Measurements from ENCODE around the gene SLC20A1.

The SLC20A1 gene

DNA sequence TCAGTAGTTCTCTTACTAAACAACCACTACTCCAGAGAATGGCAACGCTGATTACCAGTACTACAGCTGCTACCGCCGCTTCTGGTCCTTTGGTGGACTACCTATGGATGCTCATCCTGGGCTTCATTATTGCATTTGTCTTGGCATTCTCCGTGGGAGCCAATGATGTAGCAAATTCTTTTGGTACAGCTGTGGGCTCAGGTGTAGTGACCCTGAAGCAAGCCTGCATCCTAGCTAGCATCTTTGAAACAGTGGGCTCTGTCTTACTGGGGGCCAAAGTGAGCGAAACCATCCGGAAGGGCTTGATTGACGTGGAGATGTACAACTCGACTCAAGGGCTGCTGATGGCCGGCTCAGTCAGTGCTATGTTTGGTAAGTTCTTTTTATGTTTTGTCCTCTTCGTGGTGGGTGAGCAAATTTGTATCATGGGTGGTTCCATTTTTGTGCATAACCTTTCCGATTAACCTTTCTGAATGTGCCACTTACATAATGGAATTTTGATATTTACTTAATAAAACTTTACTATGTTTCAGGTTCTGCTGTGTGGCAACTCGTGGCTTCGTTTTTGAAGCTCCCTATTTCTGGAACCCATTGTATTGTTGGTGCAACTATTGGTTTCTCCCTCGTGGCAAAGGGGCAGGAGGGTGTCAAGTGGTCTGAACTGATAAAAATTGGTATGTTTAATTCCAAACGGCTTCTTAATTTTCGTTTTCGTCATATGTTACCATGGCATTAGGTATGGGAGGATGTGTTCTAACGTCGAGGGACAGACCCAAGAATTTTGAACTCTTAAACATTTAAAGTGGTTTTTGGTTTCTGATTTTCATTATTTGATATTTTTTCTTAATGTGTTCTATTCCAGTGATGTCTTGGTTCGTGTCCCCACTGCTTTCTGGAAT, 1.3 kb downstream of the SLC20A1 start:
- TF ChIP-seq RAD21 (IDR thresholded peaks at IDR 0.05; ENCODE audit: low read depth) = no peak
- no peak for TF ChIP-seq NFIC (IDR thresholded peaks at IDR 0.05)
- no peak for TF ChIP-seq TEAD4 (IDR thresholded peaks at IDR 0.05)
- TF ChIP-seq, protein P1, sequence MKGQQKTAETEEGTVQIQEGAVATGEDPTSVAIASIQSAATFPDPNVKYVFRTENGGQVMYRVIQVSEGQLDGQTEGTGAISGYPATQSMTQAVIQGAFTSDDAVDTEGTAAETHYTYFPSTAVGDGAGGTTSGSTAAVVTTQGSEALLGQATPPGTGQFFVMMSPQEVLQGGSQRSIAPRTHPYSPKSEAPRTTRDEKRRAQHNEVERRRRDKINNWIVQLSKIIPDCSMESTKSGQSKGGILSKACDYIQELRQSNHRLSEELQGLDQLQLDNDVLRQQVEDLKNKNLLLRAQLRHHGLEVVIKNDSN (IDR thresholded peaks at IDR 0.05) = no peak
- no peak for TF ChIP-seq TAF1 (IDR thresholded peaks at IDR 0.05; ENCODE audit: low read depth)

DNA sequence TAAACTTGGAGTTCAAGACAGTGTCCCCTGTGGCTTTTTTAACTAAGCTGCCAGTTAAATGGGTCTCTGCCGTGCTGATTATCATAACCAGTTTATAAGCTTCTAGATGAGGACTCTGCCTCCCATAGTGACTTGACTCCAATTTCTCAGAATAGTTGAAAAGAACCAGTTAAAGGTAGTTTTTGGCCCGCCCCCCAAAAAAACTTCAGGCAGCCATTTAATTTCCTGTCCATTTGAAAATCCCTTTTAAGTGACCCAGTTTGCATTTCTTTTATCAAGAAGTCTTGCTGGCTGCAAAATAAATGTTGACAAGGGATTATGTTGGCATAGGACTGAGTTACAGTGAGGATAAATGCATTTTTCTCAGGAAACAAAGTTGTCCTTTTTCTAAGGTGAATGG, 2.3 kb downstream of the SLC20A1 start:
- TF ChIP-seq, protein P2, sequence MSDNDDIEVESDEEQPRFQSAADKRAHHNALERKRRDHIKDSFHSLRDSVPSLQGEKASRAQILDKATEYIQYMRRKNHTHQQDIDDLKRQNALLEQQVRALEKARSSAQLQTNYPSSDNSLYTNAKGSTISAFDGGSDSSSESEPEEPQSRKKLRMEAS (IDR thresholded peaks at IDR 0.05) = no peak
- TF ChIP-seq NFIC (IDR thresholded peaks at IDR 0.05) (no peak), RAD21 (IDR thresholded peaks at IDR 0.05; ENCODE audit: low read depth) (no peak), ZBTB7A (IDR thresholded peaks at IDR 0.05; ENCODE audit: low read depth) (no peak), CEBPB (IDR thresholded peaks at IDR 0.05) (no peak), TAF1 (IDR thresholded peaks at IDR 0.05; ENCODE audit: low read depth) (no peak), CREB1 (IDR thresholded peaks at IDR 0.05; ENCODE audit: low read depth) (no peak), TEAD4 (IDR thresholded peaks at IDR 0.05) (no peak), FOXM1 (IDR thresholded peaks at IDR 0.05; ENCODE audit: borderline replicate concordance, low read depth) (no peak), TCF12 (IDR thresholded peaks at IDR 0.05; ENCODE audit: low read depth) (no peak), EGR1 (IDR thresholded peaks at IDR 0.05) (no peak), EP300 (IDR thresholded peaks at IDR 0.05; ENCODE audit: borderline replicate concordance) (no peak), YY1 (IDR thresholded peaks at IDR 0.05; ENCODE audit: low read depth) (no peak)
- TF ChIP-seq, protein P3, sequence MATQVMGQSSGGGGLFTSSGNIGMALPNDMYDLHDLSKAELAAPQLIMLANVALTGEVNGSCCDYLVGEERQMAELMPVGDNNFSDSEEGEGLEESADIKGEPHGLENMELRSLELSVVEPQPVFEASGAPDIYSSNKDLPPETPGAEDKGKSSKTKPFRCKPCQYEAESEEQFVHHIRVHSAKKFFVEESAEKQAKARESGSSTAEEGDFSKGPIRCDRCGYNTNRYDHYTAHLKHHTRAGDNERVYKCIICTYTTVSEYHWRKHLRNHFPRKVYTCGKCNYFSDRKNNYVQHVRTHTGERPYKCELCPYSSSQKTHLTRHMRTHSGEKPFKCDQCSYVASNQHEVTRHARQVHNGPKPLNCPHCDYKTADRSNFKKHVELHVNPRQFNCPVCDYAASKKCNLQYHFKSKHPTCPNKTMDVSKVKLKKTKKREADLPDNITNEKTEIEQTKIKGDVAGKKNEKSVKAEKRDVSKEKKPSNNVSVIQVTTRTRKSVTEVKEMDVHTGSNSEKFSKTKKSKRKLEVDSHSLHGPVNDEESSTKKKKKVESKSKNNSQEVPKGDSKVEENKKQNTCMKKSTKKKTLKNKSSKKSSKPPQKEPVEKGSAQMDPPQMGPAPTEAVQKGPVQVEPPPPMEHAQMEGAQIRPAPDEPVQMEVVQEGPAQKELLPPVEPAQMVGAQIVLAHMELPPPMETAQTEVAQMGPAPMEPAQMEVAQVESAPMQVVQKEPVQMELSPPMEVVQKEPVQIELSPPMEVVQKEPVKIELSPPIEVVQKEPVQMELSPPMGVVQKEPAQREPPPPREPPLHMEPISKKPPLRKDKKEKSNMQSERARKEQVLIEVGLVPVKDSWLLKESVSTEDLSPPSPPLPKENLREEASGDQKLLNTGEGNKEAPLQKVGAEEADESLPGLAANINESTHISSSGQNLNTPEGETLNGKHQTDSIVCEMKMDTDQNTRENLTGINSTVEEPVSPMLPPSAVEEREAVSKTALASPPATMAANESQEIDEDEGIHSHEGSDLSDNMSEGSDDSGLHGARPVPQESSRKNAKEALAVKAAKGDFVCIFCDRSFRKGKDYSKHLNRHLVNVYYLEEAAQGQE (IDR thresholded peaks at IDR 0.05; ENCODE audit: low read depth) = no peak
- TF ChIP-seq, protein P1 (IDR thresholded peaks at IDR 0.05) = no peak

DNA sequence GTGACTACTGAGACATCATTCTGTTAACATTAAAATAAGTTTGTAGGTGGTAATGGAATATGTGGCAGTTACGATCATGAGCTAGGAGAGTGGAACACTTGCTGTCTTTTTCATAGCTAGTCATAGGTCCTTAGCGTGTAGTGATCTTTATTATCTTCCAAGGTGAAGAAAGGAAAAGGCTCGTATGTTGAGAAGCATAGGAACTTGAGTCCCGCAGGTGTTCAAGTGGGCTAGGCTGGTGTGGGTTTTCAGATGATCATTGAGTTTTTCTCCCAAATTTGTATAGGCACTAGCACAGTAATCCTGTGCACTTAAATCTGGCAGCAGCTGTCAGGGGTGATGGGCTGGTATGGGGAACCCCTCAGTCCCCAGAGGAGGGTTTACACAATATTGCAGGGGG, 10.9 kb downstream of the SLC20A1 start:
- TF ChIP-seq, protein P3 (IDR thresholded peaks at IDR 0.05; ENCODE audit: low read depth) = no peak
- TF ChIP-seq FOXM1 (IDR thresholded peaks at IDR 0.05; ENCODE audit: borderline replicate concordance, low read depth) (no peak), CEBPB (IDR thresholded peaks at IDR 0.05) (no peak), EGR1 (IDR thresholded peaks at IDR 0.05) (no peak), TCF12 (IDR thresholded peaks at IDR 0.05; ENCODE audit: low read depth) (no peak), NFIC (IDR thresholded peaks at IDR 0.05) (no peak)

DNA sequence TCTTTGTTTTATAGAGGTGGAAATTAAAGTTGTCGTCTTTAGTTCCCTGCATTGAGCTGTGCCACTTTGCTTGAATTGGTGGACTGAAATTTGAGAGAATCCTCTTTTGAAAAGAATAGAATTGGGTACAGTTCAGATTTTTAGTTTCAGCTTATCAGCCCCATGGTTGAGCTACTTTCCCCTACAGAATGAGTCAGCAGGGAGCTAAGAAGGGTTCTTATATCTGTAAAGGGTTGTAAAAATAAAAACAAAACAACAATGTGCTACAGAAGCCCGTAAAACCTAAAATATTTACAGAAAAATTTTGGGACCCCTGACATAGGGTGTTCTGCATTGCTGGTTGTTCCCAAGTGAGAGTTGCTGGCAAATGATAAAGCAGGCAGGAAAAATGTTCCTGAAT, 12.6 kb downstream of the SLC20A1 start:
- no peak for TF ChIP-seq FOXM1 (IDR thresholded peaks at IDR 0.05; ENCODE audit: borderline replicate concordance, low read depth)
- TF ChIP-seq NFIC (IDR thresholded peaks at IDR 0.05) = no peak
- TF ChIP-seq EP300 (IDR thresholded peaks at IDR 0.05; ENCODE audit: borderline replicate concordance) = no peak
- TF ChIP-seq ZBTB7A (IDR thresholded peaks at IDR 0.05; ENCODE audit: low read depth) = no peak
- TF ChIP-seq CEBPB (IDR thresholded peaks at IDR 0.05) = no peak

DNA sequence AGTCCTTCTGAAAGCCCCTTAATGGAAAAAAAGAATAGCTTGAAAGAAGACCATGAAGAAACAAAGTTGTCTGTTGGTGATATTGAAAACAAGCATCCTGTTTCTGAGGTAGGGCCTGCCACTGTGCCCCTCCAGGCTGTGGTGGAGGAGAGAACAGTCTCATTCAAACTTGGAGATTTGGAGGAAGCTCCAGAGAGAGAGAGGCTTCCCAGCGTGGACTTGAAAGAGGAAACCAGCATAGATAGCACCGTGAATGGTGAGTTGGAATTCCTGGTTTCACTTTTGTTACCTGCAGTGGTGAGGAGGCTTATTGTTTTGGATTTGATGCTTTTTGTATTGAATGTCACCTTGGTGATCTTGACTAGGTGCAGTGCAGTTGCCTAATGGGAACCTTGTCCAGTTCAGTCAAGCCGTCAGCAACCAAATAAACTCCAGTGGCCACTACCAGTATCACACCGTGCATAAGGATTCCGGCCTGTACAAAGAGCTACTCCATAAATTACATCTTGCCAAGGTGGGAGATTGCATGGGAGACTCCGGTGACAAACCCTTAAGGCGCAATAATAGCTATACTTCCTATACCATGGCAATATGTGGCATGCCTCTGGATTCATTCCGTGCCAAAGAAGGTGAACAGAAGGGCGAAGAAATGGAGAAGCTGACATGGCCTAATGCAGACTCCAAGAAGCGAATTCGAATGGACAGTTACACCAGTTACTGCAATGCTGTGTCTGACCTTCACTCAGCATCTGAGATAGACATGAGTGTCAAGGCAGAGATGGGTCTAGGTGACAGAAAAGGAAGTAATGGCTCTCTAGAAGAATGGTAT, 13.3 kb downstream of the SLC20A1 start:
- TF ChIP-seq, protein P3 (IDR thresholded peaks at IDR 0.05; ENCODE audit: low read depth) = no peak
- no peak for TF ChIP-seq ZBTB7A (IDR thresholded peaks at IDR 0.05; ENCODE audit: low read depth)
- TF ChIP-seq NFIC (IDR thresholded peaks at IDR 0.05) = no peak
- no peak for TF ChIP-seq TEAD4 (IDR thresholded peaks at IDR 0.05)
- no peak for TF ChIP-seq CREB1 (IDR thresholded peaks at IDR 0.05; ENCODE audit: low read depth)
- TF ChIP-seq, protein P2 (IDR thresholded peaks at IDR 0.05) = no peak
- no peak for TF ChIP-seq TCF12 (IDR thresholded peaks at IDR 0.05; ENCODE audit: low read depth)
- TF ChIP-seq FOXM1 (IDR thresholded peaks at IDR 0.05; ENCODE audit: borderline replicate concordance, low read depth) = no peak
- TF ChIP-seq CEBPB (IDR thresholded peaks at IDR 0.05) = no peak
- TF ChIP-seq, protein P1 (IDR thresholded peaks at IDR 0.05) = no peak
- no peak for TF ChIP-seq EP300 (IDR thresholded peaks at IDR 0.05; ENCODE audit: borderline replicate concordance)
- no peak for TF ChIP-seq RAD21 (IDR thresholded peaks at IDR 0.05; ENCODE audit: low read depth)
- no peak for TF ChIP-seq YY1 (IDR thresholded peaks at IDR 0.05; ENCODE audit: low read depth)
- TF ChIP-seq TAF1 (IDR thresholded peaks at IDR 0.05; ENCODE audit: low read depth) = no peak
- TF ChIP-seq EGR1 (IDR thresholded peaks at IDR 0.05) = no peak

Data from Ishikawa (cell line).